Cardiac muscle cell (in vitro differentiated cells and primary cell): ENCODE measurements around the gene CACNG4. TPM values are rescaled to one million over a fixed set of nuclear protein-coding genes. Genes with fewer than 3 reads are reported as not detected.

Experiments used
- DNase-seq, 2 donors: peaks; one replicate each; pipeline versions ENCODE4 v3.0.0 to v3.0.0-alpha.2; 2010 to 2017; ENCODE audit warnings: low read depth in 1 of 2, low spot score in 1 of 2
- H3K27ac ChIP-seq: fragments of 200-600 bp; sonication (generic); 2 replicates; pipeline ENCODE4 v1.5.1; 2016
- H3K27me3 ChIP-seq: fragments of 200-600 bp; sonication (generic); 2 replicates; pipeline ENCODE4 v1.6.0; 2016; ENCODE audit warnings: control low read depth
- H3K36me3 ChIP-seq: fragments of 200-600 bp; sonication (generic); 2 replicates; pipeline ENCODE4 v1.5.1; 2016; ENCODE audit warnings: control low read depth
- H3K4me1 ChIP-seq: fragments of 200-600 bp; sonication (generic); 2 replicates; pipeline ENCODE4 v1.8.1; 2017; ENCODE audit warnings: low read depth, mild to moderate bottlenecking, mixed run types
- H3K4me3 ChIP-seq: fragments of 200-600 bp; sonication (generic); 2 replicates; pipeline ENCODE4 v1.5.1; 2016; ENCODE audit warnings: mild to moderate bottlenecking
- H3K9me3 ChIP-seq: fragments of 200-600 bp; sonication (generic); 2 replicates; pipeline ENCODE4 v1.5.1; 2017; ENCODE audit warnings: low read depth, mild to moderate bottlenecking, control low read depth
- polyA plus RNA-seq: library from polyadenylated mRNA; unstranded; fragments of >200 nt; fragmentation: Nextera tagmentation; extraction: Ambion mirVana; gene quantifications from 2 replicates; pipeline ENCODE4 v1.2.1, GENCODE V29; 2016
- total RNA-seq: library from RNA; depleted of rRNA; stranded (reverse); fragments of >200 nt; gene quantifications from 2 replicates; pipeline ENCODE4 v1.2.3, GENCODE V29; 2016
- TF ChIP-seq, protein P1 (sequence below): IDR thresholded peaks from 2 replicates; pipeline ENCODE4 v1.5.1; 2012; ENCODE audit warnings: low read depth, mild to moderate bottlenecking, low read length

Gene CACNG4
- total and polyA plus RNA-seq, 2 experiments from 2014 or later, result 1.2 TPM

GRCh38 chr17:67022451-67022810, 57.9 kb downstream of the CACNG4 start:
- H3K9me3 ChIP-seq, result no peaks in the 10 kb centered on the region
- no peak overlapping the region for H3K27ac ChIP-seq
- H3K27me3 ChIP-seq, result no peaks in the 10 kb centered on the region
- no peaks in the 10 kb centered on the region for H3K36me3 ChIP-seq
- H3K4me3 ChIP-seq, result no peak overlapping the region
- TF ChIP-seq, protein P1, sequence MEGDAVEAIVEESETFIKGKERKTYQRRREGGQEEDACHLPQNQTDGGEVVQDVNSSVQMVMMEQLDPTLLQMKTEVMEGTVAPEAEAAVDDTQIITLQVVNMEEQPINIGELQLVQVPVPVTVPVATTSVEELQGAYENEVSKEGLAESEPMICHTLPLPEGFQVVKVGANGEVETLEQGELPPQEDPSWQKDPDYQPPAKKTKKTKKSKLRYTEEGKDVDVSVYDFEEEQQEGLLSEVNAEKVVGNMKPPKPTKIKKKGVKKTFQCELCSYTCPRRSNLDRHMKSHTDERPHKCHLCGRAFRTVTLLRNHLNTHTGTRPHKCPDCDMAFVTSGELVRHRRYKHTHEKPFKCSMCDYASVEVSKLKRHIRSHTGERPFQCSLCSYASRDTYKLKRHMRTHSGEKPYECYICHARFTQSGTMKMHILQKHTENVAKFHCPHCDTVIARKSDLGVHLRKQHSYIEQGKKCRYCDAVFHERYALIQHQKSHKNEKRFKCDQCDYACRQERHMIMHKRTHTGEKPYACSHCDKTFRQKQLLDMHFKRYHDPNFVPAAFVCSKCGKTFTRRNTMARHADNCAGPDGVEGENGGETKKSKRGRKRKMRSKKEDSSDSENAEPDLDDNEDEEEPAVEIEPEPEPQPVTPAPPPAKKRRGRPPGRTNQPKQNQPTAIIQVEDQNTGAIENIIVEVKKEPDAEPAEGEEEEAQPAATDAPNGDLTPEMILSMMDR, result no peak
- no peak for DNase-seq
- H3K4me1 ChIP-seq, result peaks cover 4% of the 10 kb centered on the region

GRCh38 chr17:67024736-67025135, 60.2 kb downstream of the CACNG4 start:
- H3K27ac ChIP-seq, result no peak overlapping the region
- DNase-seq, result no peak
- no peak overlapping the region for H3K4me3 ChIP-seq
- no peaks in the 10 kb centered on the region for H3K4me1 ChIP-seq
- H3K27me3 ChIP-seq, result no peaks in the 10 kb centered on the region
- no peaks in the 10 kb centered on the region for H3K9me3 ChIP-seq
- H3K36me3 ChIP-seq, result no peaks in the 10 kb centered on the region
- TF ChIP-seq, protein P1, result no peak

- no peak overlapping the region for H3K4me3 ChIP-seq
- no peaks in the 10 kb centered on the region for H3K9me3 ChIP-seq
- H3K27ac ChIP-seq, result no peak overlapping the region
Observed at GRCh38 chr17:67025216-67025792, 60.8 kb downstream of the CACNG4 start.

GRCh38 chr17:67026341-67026740, 61.8 kb downstream of the CACNG4 start:
- Histone ChIP-seq H3K27me3 (no peaks in the 10 kb centered on the region), H3K36me3 (no peaks in the 10 kb centered on the region), H3K4me3 (no peak overlapping the region), H3K4me1 (no peaks in the 10 kb centered on the region), H3K27ac (no peak overlapping the region), H3K9me3 (no peaks in the 10 kb centered on the region)
- TF ChIP-seq, protein P1, result no peak
- DNase-seq, result peak in 1 of 2 donors; percentile 2

More at GRCh38 chr17:67025216-67025792, 60.8 kb downstream of the CACNG4 start:
- no peaks in the 10 kb centered on the region for H3K27me3 ChIP-seq
- TF ChIP-seq, protein P1, result no peak
- no peaks in the 10 kb centered on the region for H3K4me1 ChIP-seq
- H3K36me3 ChIP-seq, result no peaks in the 10 kb centered on the region
- no peak for DNase-seq

- no peaks in the 10 kb centered on the region for H3K9me3 ChIP-seq
- no peaks in the 10 kb centered on the region for H3K36me3 ChIP-seq
- H3K27me3 ChIP-seq, result no peaks in the 10 kb centered on the region
- no peaks in the 10 kb centered on the region for H3K4me1 ChIP-seq
- no peak overlapping the region for H3K27ac ChIP-seq
- TF ChIP-seq, protein P1, result no peak
- H3K4me3 ChIP-seq, result no peak overlapping the region
- no peak for DNase-seq
Observed at GRCh38 chr17:67027031-67027628, 62.6 kb downstream of the CACNG4 start.
